ENCODE data around the gene TTPAL.

The TTPAL gene

GRCh38 chr20:44480097-44480496, 4.4 kb downstream of the TTPAL start:
- no peaks in the 10 kb centered on the region for H3K9me2 ChIP-seq (replicated peaks; ENCODE audit: control insufficient read depth, low read length)
- peaks cover 42% of the 10 kb centered on the region for H3K36me3 ChIP-seq (ENCODE audit: control insufficient read depth, low read length)
- H3F3A ChIP-seq (ENCODE audit: control insufficient read depth, insufficient read depth): peaks cover 6% of the 10 kb centered on the region; the same call in 1 of the 2 replicates
- TF ChIP-seq CTCF (IDR thresholded peaks at IDR 0.05; ENCODE audit: low read depth, low read length, poor library complexity, severe bottlenecking): no peak
- TF ChIP-seq EZH2phosphoT487 (IDR thresholded peaks at IDR 0.05; ENCODE audit: borderline replicate concordance, low read length): no peak
- no peaks in the 10 kb centered on the region for H4K20me1 ChIP-seq (ENCODE audit: control insufficient read depth, insufficient read depth, low read depth, low read length)
- no peak overlapping the region for H3K4me3 ChIP-seq (ENCODE audit: low read length)
- H3K9me3 ChIP-seq (ENCODE audit: control insufficient read depth, insufficient read depth, low read length): no peaks in the 10 kb centered on the region
- H3K4me2 ChIP-seq (ENCODE audit: low read length): peak overlapping the region; percentile 43
- peaks cover 27% of the 10 kb centered on the region for H3K4me1 ChIP-seq (ENCODE audit: control insufficient read depth, low read length)
- H3K27ac ChIP-seq (ENCODE audit: low read depth, low read length): no peak overlapping the region
- peaks cover 21% of the 10 kb centered on the region for H3K79me2 ChIP-seq (ENCODE audit: control insufficient read depth, low read length)
- no peaks in the 10 kb centered on the region for H3K27me3 ChIP-seq (ENCODE audit: control insufficient read depth, low read length)

GRCh38 chr20:44481719-44482416, 6.2 kb downstream of the TTPAL start:
- H3K4me1 ChIP-seq (ENCODE audit: control insufficient read depth, low read length): peaks cover 16% of the 10 kb centered on the region
- H3K9me2 ChIP-seq (replicated peaks; ENCODE audit: control insufficient read depth, low read length): no peaks in the 10 kb centered on the region
- no peaks in the 10 kb centered on the region for H4K20me1 ChIP-seq (ENCODE audit: control insufficient read depth, insufficient read depth, low read depth, low read length)
- peaks cover 6% of the 10 kb centered on the region; the same call in 1 of the 2 replicates for H3F3A ChIP-seq (ENCODE audit: control insufficient read depth, insufficient read depth)
- H3K79me2 ChIP-seq (ENCODE audit: control insufficient read depth, low read length): peaks cover 10% of the 10 kb centered on the region
- H3K27me3 ChIP-seq (ENCODE audit: control insufficient read depth, low read length): no peaks in the 10 kb centered on the region
- H3K36me3 ChIP-seq (ENCODE audit: control insufficient read depth, low read length): peaks cover 56% of the 10 kb centered on the region
- H3K9me3 ChIP-seq (ENCODE audit: control insufficient read depth, insufficient read depth, low read length): no peaks in the 10 kb centered on the region
- no peak overlapping the region for H3K4me3 ChIP-seq (ENCODE audit: low read length)
- no peak overlapping the region for H3K4me2 ChIP-seq (ENCODE audit: low read length)
- TF ChIP-seq CTCF (IDR thresholded peaks at IDR 0.05; ENCODE audit: low read depth, low read length, poor library complexity, severe bottlenecking) (no peak), EZH2phosphoT487 (IDR thresholded peaks at IDR 0.05; ENCODE audit: borderline replicate concordance, low read length) (no peak)
- no peak overlapping the region for H3K27ac ChIP-seq (ENCODE audit: low read depth, low read length)

- Histone ChIP-seq H3K27ac (ENCODE audit: low read depth, low read length) (no peak overlapping the region), H3K9me3 (ENCODE audit: control insufficient read depth, insufficient read depth, low read length) (no peaks in the 10 kb centered on the region), H3K4me1 (ENCODE audit: control insufficient read depth, low read length) (peaks cover 11% of the 10 kb centered on the region), H3K79me2 (ENCODE audit: control insufficient read depth, low read length) (peaks cover under 1% of the 10 kb centered on the region), H4K20me1 (ENCODE audit: control insufficient read depth, insufficient read depth, low read depth, low read length) (no peaks in the 10 kb centered on the region), H3K36me3 (ENCODE audit: control insufficient read depth, low read length) (peaks cover 57% of the 10 kb centered on the region), H3K27me3 (ENCODE audit: control insufficient read depth, low read length) (no peaks in the 10 kb centered on the region), H3F3A (ENCODE audit: control insufficient read depth, insufficient read depth) (peaks cover 4% of the 10 kb centered on the region; the same call in 1 of the 2 replicates), H3K4me2 (ENCODE audit: low read length) (no peak overlapping the region), H3K4me3 (ENCODE audit: low read length) (no peak overlapping the region), H3K9me2 (replicated peaks; ENCODE audit: control insufficient read depth, low read length) (no peaks in the 10 kb centered on the region)
- TF ChIP-seq CTCF (IDR thresholded peaks at IDR 0.05; ENCODE audit: low read depth, low read length, poor library complexity, severe bottlenecking) (no peak), EZH2phosphoT487 (IDR thresholded peaks at IDR 0.05; ENCODE audit: borderline replicate concordance, low read length) (no peak)
Observed at GRCh38 chr20:44483112-44483511, 7.4 kb downstream of the TTPAL start.

Data from DOHH2 (cell line).